Testis (tissue), 3 donors: ENCODE measurements around the gene PRKRIP1. TPM values are rescaled to one million over a fixed set of nuclear protein-coding genes. Genes with fewer than 3 reads are reported as not detected.

Source experiments
- DNase-seq: peaks from one replicate; pipeline ENCODE4 v3.0.0-alpha.2; 2019
- H3K27ac ChIP-seq, 2 donors: fragments of 200-600 bp; sonication (generic); one replicate each; pipeline ENCODE4 v1.5.1; 2019
- H3K27me3 ChIP-seq: fragments of 200-600 bp; sonication (generic); one replicate; pipeline ENCODE4 v1.5.1; 2019
- H3K36me3 ChIP-seq: fragments of 200-600 bp; sonication (generic); one replicate; pipeline ENCODE4 v1.5.1; 2017; ENCODE audit warnings: low read depth; ENCODE audit errors: missing control alignments
- H3K4me1 ChIP-seq: fragments of 200-600 bp; sonication (generic); one replicate; pipeline ENCODE4 v1.5.1; 2019
- H3K4me3 ChIP-seq, 2 donors: fragments of 200-600 bp; sonication (generic); one replicate each; pipeline ENCODE4 v1.5.1; 2017 to 2019
- H3K9me3 ChIP-seq: fragments of 200-600 bp; sonication (generic); one replicate; pipeline ENCODE4 v1.5.1; 2017
- POLR2A ChIP-seq: fragments of 450-650 bp; IDR thresholded peaks from one replicate; pipeline ENCODE4 v1.6.1; 2017; ENCODE audit warnings: antibody characterized with exemption, mild to moderate bottlenecking, moderate library complexity
- WGBS, 2 donors: methylation state at CpG; one replicate each; pipeline ENCODE4 v1.1.5; 2018; 5-methylcytosine and 5-hydroxymethylcytosine counted together
- intact Hi-C: fragments of 100-400 bp; cut with DNase I; formaldehyde crosslinking; loops from one replicate; pipeline ENCODE4 v1.15.1; 2023; ENCODE audit warnings: low total_unique reads
- polyA plus RNA-seq: library from polyadenylated mRNA; stranded (reverse); fragments of 350-450 nt; fragmentation: Illumina TruSeq; extraction: RNeasy Lipid Tissue Mini Kit (QIAGEN cat#74804); gene quantifications from one replicate; pipeline ENCODE4 v1.2.3, GENCODE V29; 2014; ENCODE audit warnings: low read depth, low replicate concordance; ENCODE audit not compliant: insufficient read depth
- total RNA-seq, 2 donors: library from RNA; depleted of rRNA; stranded (reverse); fragments of >200 nt; gene quantifications; one replicate each; pipeline ENCODE4 v1.2.3, GENCODE V29; 2016
- TF ChIP-seq, protein P1 (sequence below), 3 experiments: fragments of 450-650 bp in 2 of 3; fragments of 200-600 bp in 1 of 3; sonication (generic) in 1 of 3; IDR thresholded peaks; one replicate each; pipeline ENCODE4 v1.5.1; 2016 to 2019; ENCODE audit warnings: antibody characterized with exemption in 3 of 3, mild to moderate bottlenecking in 2 of 3, moderate library complexity in 1 of 3

PRKRIP1 gene
- total and polyA plus RNA-seq, 3 donors from 2014 or later = 50.8 to 71.1 (median 52.5) TPM

DNA sequence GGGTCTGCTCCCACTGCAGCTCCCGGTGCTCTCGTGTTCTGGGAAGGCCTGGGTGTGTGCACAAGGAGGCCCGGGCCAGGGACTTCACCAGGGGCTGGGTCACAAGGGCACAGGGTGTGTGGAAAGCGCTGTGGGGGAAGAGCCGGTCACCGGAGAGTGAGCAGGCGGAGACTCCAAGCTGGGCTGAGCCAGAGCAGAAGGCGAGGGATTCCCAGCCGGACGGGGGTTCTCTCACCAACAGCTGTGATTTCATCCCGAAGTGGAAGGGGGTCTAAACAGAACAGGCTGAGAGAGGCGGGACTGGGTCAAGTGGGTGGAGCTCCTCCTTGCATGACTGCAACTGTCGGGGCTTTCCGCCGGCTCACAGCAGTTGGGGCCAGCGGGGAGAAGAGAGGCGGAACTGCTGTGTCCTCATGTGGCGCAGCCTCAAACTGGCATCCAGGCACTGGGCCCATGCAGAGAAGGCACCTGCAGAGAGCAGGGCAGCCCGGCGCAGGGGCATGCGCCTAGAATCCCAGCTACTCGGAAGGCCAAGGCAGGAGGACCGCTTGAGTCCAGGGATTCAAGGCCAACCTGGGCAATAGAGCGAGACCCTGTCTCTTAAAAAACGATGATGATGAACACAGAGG is 29.6 kb downstream of the PRKRIP1 start:
- H3K27ac ChIP-seq = no peak overlapping the region
- H3K27me3 ChIP-seq = no peaks in the 10 kb centered on the region
- WGBS, 2 donors = 75 to 84% methylated on average over 15 to 25 of the region's 25 CpGs
- TF ChIP-seq POLR2A = no peak
- TF ChIP-seq, protein P1, sequence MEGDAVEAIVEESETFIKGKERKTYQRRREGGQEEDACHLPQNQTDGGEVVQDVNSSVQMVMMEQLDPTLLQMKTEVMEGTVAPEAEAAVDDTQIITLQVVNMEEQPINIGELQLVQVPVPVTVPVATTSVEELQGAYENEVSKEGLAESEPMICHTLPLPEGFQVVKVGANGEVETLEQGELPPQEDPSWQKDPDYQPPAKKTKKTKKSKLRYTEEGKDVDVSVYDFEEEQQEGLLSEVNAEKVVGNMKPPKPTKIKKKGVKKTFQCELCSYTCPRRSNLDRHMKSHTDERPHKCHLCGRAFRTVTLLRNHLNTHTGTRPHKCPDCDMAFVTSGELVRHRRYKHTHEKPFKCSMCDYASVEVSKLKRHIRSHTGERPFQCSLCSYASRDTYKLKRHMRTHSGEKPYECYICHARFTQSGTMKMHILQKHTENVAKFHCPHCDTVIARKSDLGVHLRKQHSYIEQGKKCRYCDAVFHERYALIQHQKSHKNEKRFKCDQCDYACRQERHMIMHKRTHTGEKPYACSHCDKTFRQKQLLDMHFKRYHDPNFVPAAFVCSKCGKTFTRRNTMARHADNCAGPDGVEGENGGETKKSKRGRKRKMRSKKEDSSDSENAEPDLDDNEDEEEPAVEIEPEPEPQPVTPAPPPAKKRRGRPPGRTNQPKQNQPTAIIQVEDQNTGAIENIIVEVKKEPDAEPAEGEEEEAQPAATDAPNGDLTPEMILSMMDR (IDR thresholded peaks at IDR 0.05) = no peak
- H3K4me1 ChIP-seq = no peaks in the 10 kb centered on the region
- no peak for DNase-seq
- no peaks in the 10 kb centered on the region for H3K36me3 ChIP-seq
- no peaks in the 10 kb centered on the region for H3K9me3 ChIP-seq
- intact Hi-C loops = no loop called here
- no peak overlapping the region for H3K4me3 ChIP-seq

DNA sequence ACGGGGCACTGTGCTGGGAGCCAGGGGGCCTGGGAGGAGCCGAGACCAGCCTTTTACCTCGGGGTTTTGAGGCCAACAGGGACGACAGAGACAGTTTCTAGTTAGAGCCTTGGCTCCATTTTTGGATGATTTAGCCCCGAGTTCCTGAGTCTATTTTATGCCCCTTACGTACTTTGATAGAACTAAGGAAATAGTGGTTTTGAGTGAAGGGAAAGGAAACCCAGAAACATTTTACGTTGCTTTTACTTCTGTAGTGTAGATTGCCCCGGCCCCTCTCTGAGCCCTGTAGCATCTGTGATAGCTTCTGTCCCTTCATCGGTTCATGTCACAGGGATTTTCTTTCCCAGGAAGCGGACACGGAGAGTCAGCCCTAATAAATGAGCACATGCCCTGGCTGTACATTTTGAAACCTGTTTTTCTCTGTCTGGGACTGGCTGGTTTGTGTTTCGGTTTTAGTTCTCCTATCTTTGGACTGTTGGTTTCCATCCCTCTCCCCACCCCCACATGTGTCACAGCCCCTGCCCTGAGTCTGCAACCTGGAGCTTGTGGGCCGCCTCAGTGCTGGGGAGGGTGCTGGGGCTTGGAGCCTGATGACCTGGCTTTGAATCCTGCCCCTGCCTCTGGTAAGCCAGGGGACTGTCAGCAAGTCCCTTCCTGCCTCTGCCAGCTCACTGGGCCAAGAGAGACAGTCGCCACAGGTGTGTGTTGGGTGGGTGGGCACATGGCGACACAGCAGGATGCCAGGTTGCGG is 30.3 kb downstream of the PRKRIP1 start:
- no peak overlapping the region for H3K4me3 ChIP-seq
- no peak for TF ChIP-seq POLR2A
- TF ChIP-seq, protein P1 (IDR thresholded peaks at IDR 0.05) = no peak
- H3K27ac ChIP-seq = no peak overlapping the region
- H3K36me3 ChIP-seq = no peaks in the 10 kb centered on the region
- no peaks in the 10 kb centered on the region for H3K27me3 ChIP-seq
- WGBS, 2 donors = 85 to 87% methylated on average over 16 of the region's 16 CpGs
- H3K9me3 ChIP-seq = no peaks in the 10 kb centered on the region
- no peak for DNase-seq
- H3K4me1 ChIP-seq = no peaks in the 10 kb centered on the region
- intact Hi-C loops = no loop called here

- Histone ChIP-seq H3K36me3 (no peaks in the 10 kb centered on the region), H3K4me1 (no peaks in the 10 kb centered on the region), H3K27ac (no peak overlapping the region), H3K9me3 (no peaks in the 10 kb centered on the region), H3K4me3 (no peak overlapping the region), H3K27me3 (no peaks in the 10 kb centered on the region)
- WGBS, 2 donors = 81 to 87% methylated on average over 5 of the region's 5 CpGs
- intact Hi-C loops = no loop called here
- DNase-seq = no peak
- TF ChIP-seq, protein P1 (IDR thresholded peaks at IDR 0.05) = no peak
- no peak for TF ChIP-seq POLR2A
Measured at GRCh38 chr7:102427019-102427405, 30.8 kb downstream of the PRKRIP1 start.

DNA sequence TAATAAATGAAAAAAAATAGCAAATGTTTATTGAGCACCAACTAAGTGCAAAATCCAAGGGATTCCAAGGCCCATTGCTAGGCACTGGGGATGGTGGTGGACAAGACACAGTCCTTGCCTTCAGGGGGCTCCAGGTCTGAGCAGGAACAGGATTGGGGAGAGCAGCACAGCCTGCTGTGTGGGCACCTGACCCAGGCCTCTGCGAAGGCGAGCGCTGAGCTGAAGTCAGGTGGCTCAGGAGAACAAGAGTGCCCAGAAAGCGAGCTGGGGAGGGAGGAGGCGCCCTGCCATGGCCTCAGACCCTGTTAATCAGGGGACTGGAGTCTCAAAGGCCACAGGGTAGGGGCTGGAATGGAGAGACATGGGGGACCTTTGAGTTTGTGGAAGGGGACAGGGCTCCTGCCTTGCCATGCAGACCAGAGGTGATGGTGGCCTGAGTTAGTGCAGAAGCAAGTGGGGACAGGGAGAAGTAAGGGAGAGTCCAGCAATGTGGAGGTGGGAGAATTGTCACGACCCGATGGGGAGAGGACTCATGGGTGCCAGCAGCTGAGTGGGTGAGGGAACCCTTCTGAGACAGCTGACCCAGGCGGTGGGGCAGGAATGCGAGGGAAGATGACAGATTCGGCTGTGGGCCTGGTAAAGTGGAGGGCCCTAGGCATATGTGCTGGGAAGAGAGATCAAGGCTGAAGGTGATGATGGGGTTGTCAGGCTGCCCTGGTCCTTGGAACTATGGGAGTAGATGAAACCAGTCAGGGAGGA is 33.2 kb downstream of the PRKRIP1 start:
- DNase-seq = no peak
- H3K27ac ChIP-seq = no peak overlapping the region
- intact Hi-C loops = no loop called here
- no peaks in the 10 kb centered on the region for H3K9me3 ChIP-seq
- no peaks in the 10 kb centered on the region for H3K36me3 ChIP-seq
- H3K4me3 ChIP-seq = no peak overlapping the region
- H3K4me1 ChIP-seq = peaks cover 6% of the 10 kb centered on the region
- TF ChIP-seq POLR2A = no peak
- TF ChIP-seq, protein P1 (IDR thresholded peaks at IDR 0.05) = no peak
- WGBS, 2 donors = 89 to 97% methylated on average over 10 of the region's 10 CpGs
- no peaks in the 10 kb centered on the region for H3K27me3 ChIP-seq
